GM19324 (cell line): ENCODE results near the gene TOR1A.

Source experiments
- ATAC-seq: cut with Tn5 transposase; IDR thresholded peaks from one replicate; pipeline ENCODE4 v1.9.1; 2021; ENCODE audit warnings: mild to moderate bottlenecking, moderate library complexity; ENCODE audit not compliant: unreplicated experiment, low FRiP score

The TOR1A gene, protein sequence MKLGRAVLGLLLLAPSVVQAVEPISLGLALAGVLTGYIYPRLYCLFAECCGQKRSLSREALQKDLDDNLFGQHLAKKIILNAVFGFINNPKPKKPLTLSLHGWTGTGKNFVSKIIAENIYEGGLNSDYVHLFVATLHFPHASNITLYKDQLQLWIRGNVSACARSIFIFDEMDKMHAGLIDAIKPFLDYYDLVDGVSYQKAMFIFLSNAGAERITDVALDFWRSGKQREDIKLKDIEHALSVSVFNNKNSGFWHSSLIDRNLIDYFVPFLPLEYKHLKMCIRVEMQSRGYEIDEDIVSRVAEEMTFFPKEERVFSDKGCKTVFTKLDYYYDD

GRCh38 chr9:129823935-129824601, at the start of gene TOR1A:
TSS of gene TOR1A (minus strand) at chr9:129824136. CDS start at chr9:129824085, 51 bp downstream.
- peak; percentile 88 for ATAC-seq

DNA sequence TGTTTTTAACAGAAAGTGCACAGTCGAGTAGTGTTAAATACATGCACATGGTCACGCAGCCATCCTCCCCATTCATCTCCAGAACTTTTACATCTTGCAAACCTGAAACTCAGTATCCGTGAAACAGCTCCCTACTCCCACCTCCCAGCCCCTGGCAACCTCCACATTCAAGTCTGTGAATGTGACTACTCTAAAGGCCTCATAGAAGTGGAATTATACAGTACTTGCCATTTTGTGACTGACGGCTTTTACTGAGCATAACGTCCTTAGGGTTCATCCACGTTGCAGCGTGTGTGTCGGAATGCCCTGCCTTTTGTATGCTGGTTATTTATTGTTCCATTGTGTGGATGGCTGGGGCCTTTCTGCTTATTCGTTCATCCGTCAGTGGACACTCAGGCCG, 47.1 kb upstream of the TOR1A start:
- no peak for ATAC-seq

- ATAC-seq: no peak
Measured at GRCh38 chr9:129869585-129870501, 45.9 kb upstream of the TOR1A start.

- no peak for ATAC-seq
Measured at GRCh38 chr9:129868872-129869486, 45.0 kb upstream of the TOR1A start.

DNA sequence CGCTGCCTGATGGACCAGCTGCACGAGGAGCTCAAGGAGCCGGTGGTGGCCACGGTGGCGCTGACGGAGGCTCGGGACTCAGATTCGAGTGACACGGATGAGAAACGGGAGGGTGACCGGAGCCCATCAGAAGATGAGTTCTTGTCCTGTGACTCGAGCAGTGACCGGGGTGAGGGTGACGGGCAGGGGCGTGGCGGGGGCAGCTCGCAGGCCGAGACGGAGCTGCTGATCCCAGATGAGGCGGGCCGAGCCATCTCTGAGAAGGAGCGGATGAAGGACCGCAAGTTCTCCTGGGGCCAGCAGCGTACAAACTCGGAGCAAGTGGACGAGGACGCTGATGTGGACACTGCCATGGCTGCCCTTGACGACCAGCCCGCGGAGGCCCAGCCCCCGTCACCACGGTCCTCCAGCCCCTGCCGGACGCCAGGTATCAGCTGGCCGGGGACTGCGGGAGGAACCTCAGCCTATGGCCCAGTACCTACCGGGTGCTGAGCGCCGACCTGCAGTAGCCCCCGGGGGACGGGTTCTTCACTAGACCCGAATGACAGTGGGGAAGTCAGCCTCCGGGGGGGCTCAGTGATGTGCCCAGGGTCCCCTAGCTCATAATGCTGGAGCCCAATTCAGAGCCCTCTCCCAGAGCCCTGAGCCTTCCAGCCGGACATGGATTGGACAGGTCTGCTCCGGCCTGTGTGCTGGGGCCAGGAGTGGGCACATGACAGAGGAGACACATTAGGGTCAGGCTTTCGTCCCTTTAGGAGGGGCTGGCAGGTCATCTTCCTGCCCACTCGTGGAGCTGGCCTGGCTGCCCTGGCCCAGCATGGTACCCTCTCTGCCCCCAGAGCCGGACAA, 44.3 kb upstream of the TOR1A start:
- ATAC-seq: no peak

GRCh38 chr9:129867136-129868022, 43.4 kb upstream of the TOR1A start:
- ATAC-seq: no peak

GRCh38 chr9:129866394-129867135, 42.6 kb upstream of the TOR1A start:
- no peak for ATAC-seq

GRCh38 chr9:129865668-129866320, 41.9 kb upstream of the TOR1A start:
- ATAC-seq: no peak

GRCh38 chr9:129864991-129865647, 41.2 kb upstream of the TOR1A start:
- ATAC-seq: no peak

GRCh38 chr9:129863059-129863690, 39.2 kb upstream of the TOR1A start:
- ATAC-seq: no peak

- ATAC-seq: no peak
Measured at GRCh38 chr9:129861447-129861827, 37.5 kb upstream of the TOR1A start.

- ATAC-seq: no peak
Measured at GRCh38 chr9:129860653-129861446, 36.9 kb upstream of the TOR1A start.

- no peak for ATAC-seq
Measured at GRCh38 chr9:129858167-129858962, 34.4 kb upstream of the TOR1A start.

DNA sequence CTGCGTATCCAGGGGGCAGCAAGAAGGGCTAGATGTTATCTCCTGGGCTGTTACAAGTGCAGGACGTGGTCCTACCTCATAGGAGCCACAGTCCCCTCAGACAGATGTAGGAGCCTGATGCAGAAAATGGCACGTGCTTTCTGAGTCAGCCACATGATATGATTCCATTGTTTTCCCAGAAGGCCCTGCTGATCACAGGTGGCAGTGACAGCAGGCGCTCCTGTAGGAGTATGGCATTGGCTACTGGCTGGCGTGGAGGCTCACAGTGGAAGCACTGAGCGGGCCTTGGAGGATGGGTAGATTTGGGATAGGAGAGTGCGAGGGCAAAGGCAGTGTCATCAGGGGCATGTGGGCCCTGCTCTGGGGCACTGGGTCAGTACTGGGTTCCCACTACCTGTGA, 33.3 kb upstream of the TOR1A start:
- no peak for ATAC-seq

- ATAC-seq: no peak
Measured at GRCh38 chr9:129854588-129855110, 30.7 kb upstream of the TOR1A start.
